Measurements from ENCODE around the gene EEA1. TPM values are rescaled to one million over a fixed set of nuclear protein-coding genes. Genes with fewer than 3 reads are reported as not detected.

Gene EEA1
- total RNA-seq, 2 experiments from 2014 or later, result 20.8 to 21.7 TPM

- intact Hi-C loops (cut with micrococcal nuclease), result no loop called here
- DNase-seq, result no peak
- Mint-ChIP-seq H3K9me3 (peaks cover 6% of the 10 kb centered on the region), H3K36me3 (ENCODE audit: low read depth) (no peaks in the 10 kb centered on the region), H3K27me3 (no peaks in the 10 kb centered on the region), H3K4me3 (no peak overlapping the region), H3K27ac (no peak overlapping the region), H3K4me1 (ENCODE audit: low read depth) (no peaks in the 10 kb centered on the region)
- ATAC-seq, result no peak
- ChIA-PET CTCF (no interaction called here), POLR2A (no interaction called here)
- TF ChIP-seq, protein P1, sequence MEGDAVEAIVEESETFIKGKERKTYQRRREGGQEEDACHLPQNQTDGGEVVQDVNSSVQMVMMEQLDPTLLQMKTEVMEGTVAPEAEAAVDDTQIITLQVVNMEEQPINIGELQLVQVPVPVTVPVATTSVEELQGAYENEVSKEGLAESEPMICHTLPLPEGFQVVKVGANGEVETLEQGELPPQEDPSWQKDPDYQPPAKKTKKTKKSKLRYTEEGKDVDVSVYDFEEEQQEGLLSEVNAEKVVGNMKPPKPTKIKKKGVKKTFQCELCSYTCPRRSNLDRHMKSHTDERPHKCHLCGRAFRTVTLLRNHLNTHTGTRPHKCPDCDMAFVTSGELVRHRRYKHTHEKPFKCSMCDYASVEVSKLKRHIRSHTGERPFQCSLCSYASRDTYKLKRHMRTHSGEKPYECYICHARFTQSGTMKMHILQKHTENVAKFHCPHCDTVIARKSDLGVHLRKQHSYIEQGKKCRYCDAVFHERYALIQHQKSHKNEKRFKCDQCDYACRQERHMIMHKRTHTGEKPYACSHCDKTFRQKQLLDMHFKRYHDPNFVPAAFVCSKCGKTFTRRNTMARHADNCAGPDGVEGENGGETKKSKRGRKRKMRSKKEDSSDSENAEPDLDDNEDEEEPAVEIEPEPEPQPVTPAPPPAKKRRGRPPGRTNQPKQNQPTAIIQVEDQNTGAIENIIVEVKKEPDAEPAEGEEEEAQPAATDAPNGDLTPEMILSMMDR (IDR thresholded peaks at IDR 0.05), result no peak
These were observed 20.4 kb upstream of the EEA1 start for GRCh38 chr12:92949466-92949865.

DNA sequence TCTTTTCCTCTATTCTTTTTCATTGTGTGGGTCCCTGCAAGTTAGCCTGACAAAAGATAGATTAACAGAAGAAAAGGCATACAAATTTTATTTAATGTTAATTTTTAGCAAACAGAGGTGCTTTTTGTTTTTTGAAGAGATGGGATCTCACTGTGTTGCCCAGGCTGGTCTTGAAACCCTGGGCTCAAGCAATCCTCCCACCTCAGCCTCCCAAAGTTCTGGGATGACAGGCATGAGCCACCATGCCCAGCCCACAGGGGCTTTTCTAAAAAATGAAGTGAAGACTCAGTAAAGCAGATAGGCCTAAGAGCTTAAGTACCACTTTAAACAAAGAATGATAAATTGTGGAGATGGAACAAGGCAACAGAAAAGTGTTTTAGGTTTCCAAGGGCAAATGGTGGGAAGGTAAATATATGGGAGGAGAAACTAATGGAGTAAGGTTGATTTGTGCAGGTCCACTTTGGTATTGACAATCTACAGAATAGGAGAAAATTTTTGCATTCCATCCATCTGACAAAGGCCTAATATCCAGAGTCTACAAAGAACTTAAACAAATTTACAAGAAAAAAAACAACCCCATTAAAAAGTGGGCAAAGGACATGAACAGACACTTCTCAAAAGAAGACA, 18.6 kb upstream of the EEA1 start:
- intact Hi-C loops (cut with micrococcal nuclease), result no loop called here
- ChIA-PET CTCF (no interaction called here), POLR2A (interaction anchor here (0.8 kb wide), 1 partner anchor 9 kb away, joined by 3 read pairs; no protein-coding TSS in a partner anchor)
- no peak for DNase-seq
- no peak overlapping the region for H3K4me3 Mint-ChIP-seq
- no peaks in the 10 kb centered on the region for H3K36me3 Mint-ChIP-seq (ENCODE audit: low read depth)
- H3K27ac Mint-ChIP-seq, result no peak overlapping the region
- peaks cover 2% of the 10 kb centered on the region for H3K9me3 Mint-ChIP-seq
- ATAC-seq, result no peak
- TF ChIP-seq, protein P1 (IDR thresholded peaks at IDR 0.05), result no peak
- H3K4me1 Mint-ChIP-seq (ENCODE audit: low read depth), result no peaks in the 10 kb centered on the region
- no peaks in the 10 kb centered on the region for H3K27me3 Mint-ChIP-seq

GRCh38 chr12:92945659-92946220, 16.6 kb upstream of the EEA1 start:
- TF ChIP-seq, protein P1 (IDR thresholded peaks at IDR 0.05), result no peak
- ATAC-seq (no peak), DNase-seq (no peak)
- H3K4me1 Mint-ChIP-seq (ENCODE audit: low read depth), result no peaks in the 10 kb centered on the region
- ChIA-PET POLR2A (interaction anchor here (0.6 to 0.7 kb wide), 2 partner anchors 69 to 914 kb away, joined by 3 to 5 read pairs; no protein-coding TSS in a partner anchor), CTCF (interaction anchor here (1.3 kb wide), 1 partner anchor 8 kb away, joined by 3 read pairs; no protein-coding TSS in a partner anchor)
- H3K27me3 Mint-ChIP-seq, result no peaks in the 10 kb centered on the region
- peaks cover 2% of the 10 kb centered on the region for H3K9me3 Mint-ChIP-seq
- intact Hi-C loops (cut with micrococcal nuclease), result no loop called here
- H3K36me3 Mint-ChIP-seq (ENCODE audit: low read depth), result no peaks in the 10 kb centered on the region
- no peak overlapping the region for H3K4me3 Mint-ChIP-seq
- no peak overlapping the region for H3K27ac Mint-ChIP-seq

GRCh38 chr12:92943482-92944250, 14.6 kb upstream of the EEA1 start:
- no peaks in the 10 kb centered on the region for H3K36me3 Mint-ChIP-seq (ENCODE audit: low read depth)
- CTCF ChIA-PET, result interaction anchor here (0.7 to 1.4 kb wide), 2 partner anchors 13 to 453 kb away, joined by 3 read pairs; no protein-coding TSS in a partner anchor
- TF ChIP-seq, protein P1 (IDR thresholded peaks at IDR 0.05), result no peak
- POLR2A ChIA-PET, result no interaction called here
- H3K9me3 Mint-ChIP-seq, result peaks cover 2% of the 10 kb centered on the region
- no peak for ATAC-seq
- H3K4me1 Mint-ChIP-seq (ENCODE audit: low read depth), result no peaks in the 10 kb centered on the region
- no peak for DNase-seq
- no peak overlapping the region for H3K4me3 Mint-ChIP-seq
- intact Hi-C loops (cut with micrococcal nuclease), result no loop called here
- H3K27ac Mint-ChIP-seq, result no peak overlapping the region
- H3K27me3 Mint-ChIP-seq, result no peaks in the 10 kb centered on the region

DNA sequence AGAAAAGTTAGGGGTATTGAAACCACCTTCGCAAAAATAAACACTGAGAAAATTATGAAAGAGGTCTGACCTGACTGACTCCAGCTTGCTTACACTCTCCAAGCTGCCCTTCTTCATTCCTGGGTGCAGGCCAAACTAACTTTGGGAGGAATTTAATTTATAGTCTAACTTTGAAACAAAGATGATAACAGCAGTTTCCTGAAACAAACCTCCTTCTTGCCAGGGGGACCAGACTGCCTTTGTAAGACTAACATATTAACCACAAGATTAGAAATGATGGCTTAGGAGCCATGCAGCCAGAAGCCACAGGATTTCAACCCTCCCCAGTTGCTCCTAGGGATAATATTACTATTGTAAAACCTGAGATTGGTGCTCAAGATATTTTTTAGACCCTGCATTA, 13.8 kb upstream of the EEA1 start:
- no peaks in the 10 kb centered on the region for H3K27me3 Mint-ChIP-seq
- POLR2A ChIA-PET, result no interaction called here
- no peaks in the 10 kb centered on the region for H3K36me3 Mint-ChIP-seq (ENCODE audit: low read depth)
- H3K4me1 Mint-ChIP-seq (ENCODE audit: low read depth), result no peaks in the 10 kb centered on the region
- DNase-seq, result no peak
- H3K27ac Mint-ChIP-seq, result no peak overlapping the region
- TF ChIP-seq, protein P1 (IDR thresholded peaks at IDR 0.05), result no peak
- intact Hi-C loops (cut with micrococcal nuclease), result no loop called here
- CTCF ChIA-PET, result no interaction called here
- no peak overlapping the region for H3K4me3 Mint-ChIP-seq
- peaks cover 2% of the 10 kb centered on the region for H3K9me3 Mint-ChIP-seq
- ATAC-seq, result no peak
